ENCODE results near the gene MLLT3.

MLLT3 gene

DNA sequence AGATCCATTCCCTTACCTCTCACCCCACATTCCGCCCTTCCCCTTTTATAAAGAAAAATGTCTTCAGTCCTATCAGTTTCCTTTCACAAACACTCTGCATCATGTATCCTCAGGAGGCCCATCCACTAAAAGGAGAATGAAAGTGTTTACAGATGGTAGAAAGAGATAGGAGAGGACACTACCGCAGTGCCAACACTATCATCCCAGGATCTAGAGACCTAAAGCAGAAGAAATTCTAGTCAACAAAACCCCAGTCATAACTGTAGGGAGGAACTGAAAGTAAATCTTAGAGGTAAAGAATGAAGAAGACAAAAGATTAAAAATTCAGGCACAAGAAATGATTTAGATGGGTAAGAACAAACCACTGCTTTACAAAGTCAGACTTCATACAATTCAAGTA lies 114.1 kb downstream of the MLLT3 start:
- no peak for DNase-seq

DNA sequence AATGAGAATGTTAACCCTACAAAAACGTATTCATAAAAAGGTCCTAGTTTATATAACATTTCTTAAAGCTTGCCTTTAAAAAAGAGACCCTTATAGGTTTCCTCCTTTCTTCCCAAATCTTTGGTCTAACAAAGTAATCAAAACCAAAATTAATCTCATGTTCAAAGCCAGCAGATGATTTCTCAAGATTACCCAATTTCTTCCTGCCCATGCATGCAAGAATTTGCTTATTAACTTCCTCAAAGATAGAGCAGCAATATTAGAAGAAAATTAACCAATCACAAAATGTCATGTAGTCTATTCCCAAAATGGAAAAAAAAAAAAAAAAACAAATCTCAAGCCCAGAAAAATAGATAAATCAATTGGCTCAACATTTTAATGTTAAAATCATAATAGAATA lies 114.9 kb downstream of the MLLT3 start:
- DNase-seq = no peak

DNA sequence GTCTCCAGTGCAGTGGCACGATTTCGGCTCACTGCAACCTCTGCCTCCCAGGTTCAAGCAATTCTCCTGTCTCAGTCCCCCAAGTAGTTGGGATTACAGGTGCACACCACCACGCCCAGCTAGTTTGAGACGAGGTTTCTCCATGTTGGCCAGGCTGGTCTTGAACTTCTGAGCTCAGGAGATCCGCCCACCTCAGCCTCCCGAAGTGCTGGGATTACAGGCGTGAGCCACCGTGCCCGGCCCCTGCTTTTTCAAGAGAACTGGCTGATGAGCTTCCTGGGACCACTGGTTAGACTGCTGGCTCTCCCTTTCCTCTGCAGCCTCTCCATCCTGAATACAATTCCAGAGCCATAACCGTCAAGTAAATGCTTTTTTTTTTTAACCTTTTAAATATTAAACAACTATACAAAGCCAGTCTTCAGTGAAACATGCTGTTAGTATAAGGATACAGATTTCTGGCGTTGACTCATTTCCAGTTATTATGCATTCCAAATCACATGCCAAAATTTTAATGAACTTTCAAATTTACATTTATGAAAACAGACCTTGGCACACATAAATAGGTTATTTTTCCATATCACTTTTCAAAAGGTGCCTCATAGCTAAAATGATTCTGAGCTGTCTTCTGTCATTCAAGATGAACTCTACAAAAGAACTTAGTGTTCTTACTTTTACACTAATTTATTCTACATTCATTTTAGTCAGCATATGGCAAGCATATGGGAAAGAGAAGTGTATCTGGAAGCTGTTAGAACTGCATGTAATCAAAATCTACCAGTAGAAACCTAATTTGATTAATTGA lies 116.0 kb downstream of the MLLT3 start:
- no peak for DNase-seq

DNA sequence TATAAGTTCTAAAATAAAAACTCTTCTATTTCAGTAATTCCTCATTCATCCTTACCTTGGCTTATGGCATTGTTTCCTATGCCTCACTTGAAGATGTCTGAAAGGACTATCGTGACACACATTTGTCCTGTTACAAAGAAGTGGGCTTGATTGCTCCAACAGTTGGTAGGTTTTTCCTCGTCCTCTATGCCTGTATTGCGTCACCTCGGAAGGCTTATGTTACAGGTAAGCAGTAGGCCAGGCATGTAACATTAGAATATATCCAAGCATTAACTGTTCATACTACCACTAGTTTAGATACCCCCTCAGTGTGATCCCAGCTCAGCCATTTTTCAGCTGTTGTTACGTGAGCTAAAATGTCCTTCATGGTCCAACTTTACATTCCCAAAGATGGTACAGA lies 116.7 kb downstream of the MLLT3 start:
- DNase-seq = no peak

DNA sequence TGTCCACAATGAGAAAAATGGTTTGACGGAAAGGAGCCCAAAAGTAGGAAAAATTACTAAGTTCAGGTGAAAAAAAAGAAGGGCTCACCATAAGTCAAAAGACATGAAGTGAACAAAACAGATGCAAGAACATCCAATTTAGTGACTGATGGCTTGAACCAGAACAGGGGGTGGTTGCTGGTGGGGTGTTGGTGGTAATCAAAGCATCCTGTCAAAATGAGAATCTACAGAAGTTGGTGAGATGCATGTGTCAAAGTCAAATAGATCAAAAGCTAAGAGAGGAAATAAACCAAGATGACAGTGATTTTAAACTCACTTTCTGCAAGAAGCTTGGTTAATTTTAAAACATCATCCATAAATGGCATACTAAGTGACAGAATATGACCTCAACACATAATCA lies 117.4 kb downstream of the MLLT3 start:
- no peak for DNase-seq

DNA sequence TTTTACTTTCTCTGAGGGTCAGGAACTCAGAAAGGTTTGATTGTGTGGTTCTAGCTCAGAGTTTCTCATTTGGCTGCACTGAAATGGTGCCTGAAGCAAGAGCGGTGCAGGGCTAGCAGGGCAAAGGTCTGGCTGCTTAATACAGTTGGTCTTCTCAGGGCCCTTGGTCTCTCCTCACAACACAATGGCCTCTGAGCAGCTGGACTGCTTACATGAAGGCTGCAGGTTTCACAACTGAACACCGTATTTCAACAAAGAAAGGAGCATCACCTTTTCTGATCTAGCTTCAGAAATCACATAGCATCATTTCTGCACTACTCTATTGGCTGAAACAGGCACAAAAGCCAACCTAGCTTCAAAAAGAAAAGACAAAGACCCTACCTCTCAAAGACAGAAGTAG lies 122.2 kb downstream of the MLLT3 start:
- DNase-seq = no peak

DNA sequence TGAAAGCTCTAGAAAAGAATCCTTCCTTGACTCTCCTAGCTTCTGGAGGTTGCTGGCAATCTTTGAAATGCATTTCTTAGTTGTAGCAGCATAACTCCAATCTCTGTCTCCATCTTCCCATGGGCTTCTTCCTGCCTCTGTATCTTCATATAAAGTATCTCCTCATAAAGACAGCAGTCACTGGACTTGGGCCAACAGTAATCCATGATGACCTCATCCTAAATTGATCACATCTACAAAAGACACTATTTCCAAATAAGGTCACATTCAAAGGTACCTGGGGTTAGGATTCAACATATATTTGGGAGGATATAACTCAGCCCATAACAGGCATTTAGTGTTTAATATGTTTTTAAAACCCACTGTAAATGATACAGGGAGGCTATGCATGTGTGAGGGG lies 123.3 kb downstream of the MLLT3 start:
- no peak for DNase-seq

DNA sequence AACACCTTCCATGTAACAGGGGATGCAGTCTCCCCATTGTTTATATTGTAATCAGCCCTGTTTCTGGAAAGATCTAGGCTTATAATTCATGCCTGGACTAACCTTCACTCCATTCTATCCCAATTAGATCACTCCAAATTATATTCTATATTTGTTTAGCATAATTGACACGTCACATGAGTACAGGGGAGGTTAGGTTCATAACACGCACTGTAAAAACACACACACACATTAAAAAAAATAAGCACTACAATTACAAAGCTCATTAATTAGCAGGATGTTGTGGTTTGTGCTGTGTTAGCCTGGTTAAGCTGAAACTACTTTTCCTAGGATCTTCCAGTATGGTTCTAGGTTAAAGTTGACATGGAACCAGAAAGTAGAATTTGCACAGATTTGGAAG lies 126.0 kb downstream of the MLLT3 start:
- DNase-seq = no peak

DNA sequence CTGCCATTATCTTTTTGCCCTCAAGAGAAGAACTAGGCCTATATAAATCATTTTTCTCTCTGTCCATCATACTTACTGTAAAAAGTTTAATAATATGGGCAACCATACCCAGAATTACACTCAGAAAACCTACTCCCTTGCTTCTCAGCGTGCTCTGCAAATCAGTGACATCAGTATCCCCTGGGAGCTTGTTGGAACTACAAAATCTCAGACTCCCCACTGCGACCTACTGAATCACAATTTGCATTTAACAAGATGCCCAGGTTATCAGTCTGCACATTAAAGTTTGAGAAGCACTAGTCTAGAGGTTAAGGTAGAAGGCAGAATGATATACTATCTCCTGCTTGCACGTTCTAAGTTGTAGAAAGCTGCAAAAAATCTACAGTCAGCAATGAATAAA lies 127.2 kb downstream of the MLLT3 start:
- no peak for DNase-seq

DNA sequence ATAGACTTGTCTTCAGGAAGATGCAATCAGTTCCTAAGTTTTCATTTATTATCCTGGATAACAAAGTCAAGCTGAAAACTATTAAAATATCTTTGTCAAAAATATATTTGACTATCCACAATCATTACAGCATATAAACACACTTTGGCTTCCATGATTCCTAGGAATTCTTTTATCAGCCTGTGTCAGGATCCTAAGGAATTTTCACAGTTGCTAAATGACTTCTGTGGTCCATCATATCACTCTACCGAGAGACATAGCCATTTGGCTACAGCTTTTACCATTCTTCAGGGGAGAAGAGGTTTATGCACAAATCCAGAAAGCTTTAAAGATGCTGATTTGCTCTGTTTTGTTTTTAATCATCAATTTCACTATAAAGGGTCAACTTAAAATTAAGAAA lies 128.3 kb downstream of the MLLT3 start:
- no peak for DNase-seq

DNA sequence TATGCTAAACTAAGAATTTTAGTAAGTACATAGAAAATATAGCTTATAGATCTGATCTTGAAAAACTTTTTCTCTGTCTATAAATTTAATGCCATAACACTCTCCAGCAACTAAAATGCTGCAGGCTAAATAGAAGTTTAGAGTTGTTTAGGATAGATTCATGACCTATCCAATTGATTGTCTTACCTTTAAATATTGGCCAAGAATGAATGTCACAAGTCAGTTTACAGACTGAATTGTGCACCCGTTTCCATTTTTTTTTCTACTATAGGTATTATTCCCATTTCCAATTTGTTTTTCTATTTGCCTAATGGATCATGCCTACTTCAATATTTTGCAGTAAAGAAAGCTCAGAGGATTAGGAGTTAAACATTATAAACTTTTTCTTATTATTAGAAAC lies 129.5 kb downstream of the MLLT3 start:
- DNase-seq = no peak

DNA sequence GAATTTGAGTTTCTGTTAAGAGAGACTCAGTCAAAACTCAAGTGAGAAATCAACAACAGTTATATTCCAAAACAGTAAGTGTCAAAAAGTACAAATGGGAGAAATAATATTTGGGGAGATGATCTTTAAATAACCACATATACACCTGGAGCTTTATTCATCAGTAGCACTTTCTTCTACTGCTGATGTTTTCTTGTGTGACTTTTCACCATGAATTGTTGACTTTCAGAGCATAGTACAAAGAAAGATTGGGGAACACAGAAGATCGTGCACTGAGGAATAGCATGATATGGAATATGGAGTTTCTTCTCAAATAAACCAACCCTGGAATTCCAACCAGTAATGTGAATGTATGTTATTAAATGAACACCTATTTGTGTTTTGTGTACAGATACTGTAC lies 130.7 kb downstream of the MLLT3 start:
- no peak for DNase-seq

DNA sequence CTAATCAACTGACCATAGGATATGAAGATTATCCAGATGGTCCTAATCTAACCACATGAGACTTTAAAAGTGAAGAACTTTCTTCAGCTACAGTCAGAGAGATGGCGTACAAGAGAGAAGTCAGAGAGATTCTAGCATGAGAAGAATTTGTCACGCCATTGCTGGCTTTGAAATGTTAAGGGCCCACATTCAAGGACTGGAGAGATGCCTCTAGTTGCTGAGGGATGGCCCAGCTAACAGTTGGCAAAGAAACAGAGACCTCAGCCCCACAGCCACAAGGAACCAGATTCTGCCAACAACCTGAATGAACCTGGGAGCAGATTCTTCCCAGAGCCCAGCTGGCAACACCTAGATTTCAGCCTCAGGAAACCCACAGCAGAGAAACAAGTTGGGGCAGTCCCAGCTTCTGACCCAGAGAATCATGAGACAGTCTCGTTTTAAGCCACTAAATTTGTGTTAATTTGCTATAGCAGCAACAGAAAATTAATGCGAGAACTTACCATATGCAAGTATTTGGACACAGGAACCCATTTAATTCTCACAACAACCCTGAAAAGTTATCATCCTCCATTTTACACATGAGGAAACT lies 132.0 kb downstream of the MLLT3 start:
- DNase-seq = no peak

DNA sequence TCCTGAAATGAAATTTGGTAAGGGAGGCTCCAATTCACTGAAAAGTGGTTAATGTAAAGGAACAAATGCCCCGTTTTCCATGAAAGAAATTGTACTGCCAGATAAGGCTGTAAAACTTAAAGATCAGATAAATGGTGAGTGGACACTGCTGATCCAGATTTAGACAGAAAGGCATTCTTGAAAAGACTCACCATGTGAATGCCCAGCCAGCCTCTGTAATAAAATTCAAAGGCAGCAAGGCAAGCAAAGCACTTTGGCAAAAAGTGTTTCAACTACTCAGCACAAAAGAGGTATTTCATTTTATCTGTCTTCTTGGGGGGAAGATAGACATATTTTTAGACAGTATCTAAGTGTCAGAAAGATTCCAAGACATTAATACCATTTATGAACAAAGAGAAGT lies 133.6 kb downstream of the MLLT3 start:
- DNase-seq = no peak

DNA sequence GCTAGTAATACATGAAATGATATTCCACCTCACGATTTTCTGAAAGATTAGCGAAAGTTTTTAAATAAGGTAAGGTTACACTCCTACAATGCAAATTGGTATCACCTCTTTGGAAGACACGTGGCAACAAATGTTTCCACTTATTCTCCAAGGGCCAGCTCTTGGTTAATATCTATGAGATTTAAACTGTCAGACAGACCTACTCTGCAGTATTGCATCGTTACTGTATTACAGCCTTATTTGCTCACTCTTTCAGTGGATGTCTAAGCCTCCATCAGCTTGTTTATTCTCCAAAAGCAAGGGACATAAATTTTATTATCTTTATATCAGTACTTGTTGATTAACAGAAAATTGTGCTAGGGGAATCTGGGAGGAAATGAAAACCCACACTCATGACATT lies 135.7 kb downstream of the MLLT3 start:
- DNase-seq = no peak

DNA sequence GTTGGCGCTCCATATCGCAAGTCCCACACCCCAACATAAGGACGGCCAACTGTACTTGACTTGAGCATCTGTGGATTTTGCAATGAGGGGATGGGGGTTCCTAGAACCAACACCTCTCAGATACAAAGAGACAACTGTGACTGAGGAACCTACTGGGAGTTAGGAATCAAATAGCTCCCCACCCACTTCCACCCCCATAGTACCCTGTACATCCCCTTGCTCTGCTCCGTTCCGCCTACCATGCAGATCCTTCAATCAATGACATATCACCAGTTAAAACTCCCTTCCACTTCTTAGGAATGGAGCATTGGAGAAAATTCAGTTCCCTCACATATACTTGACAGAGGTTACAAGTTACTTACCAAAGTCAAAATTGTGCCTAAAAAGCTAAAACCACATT lies 140.9 kb downstream of the MLLT3 start:
- no peak for DNase-seq

DNA sequence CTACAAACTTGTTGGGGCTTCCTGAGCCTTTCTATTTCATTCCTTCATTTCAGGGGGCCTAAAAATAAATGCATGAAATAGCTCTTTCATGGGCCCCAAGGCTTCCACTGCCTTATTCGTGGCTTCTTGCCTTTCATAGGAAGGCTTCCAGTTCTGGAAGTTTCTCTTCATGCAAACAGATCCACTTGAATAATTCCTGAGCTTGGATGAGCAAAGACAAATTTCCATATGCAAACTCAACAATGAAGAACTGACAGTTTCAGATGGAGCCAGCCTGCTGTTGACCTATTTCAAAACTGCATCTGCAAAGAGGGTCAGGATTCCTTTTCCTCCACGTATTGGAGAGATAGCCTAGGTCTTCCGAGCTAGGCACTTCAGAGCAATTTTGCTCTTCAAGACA lies 142.1 kb downstream of the MLLT3 start:
- no peak for DNase-seq

DNA sequence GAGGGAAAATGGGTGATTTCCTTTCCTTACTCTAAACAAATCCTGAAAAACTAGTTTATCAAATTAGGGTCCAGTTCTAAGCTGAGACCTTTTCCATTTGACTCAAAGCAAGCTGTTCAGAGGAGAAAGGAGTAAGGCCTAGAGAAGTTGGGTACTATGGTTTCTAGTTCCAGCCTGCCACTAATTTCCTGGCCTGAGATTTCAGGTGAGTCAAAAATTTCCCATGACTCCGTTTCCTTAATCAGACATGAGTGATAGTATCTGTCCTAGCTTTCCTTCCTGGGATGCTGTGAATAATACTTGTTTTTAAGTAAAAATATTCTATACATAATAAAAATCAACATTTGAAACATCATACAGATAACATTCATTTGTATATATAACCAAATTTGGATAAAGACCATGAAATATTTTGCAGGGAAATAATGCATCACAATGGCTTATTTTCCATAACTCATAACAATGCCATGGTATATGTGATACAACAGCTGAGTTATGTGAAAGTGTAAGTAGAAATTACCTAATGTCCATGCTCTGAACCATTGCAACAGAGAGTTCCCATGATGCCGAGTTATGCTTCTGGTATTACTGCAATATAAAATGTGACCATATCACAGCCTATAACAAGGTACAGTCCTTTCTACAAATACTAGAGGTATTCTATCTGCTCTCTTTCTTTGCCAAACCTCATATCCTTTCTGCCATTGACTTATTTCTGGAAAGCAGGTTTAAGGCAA lies 142.7 kb downstream of the MLLT3 start:
- no peak for DNase-seq

DNA sequence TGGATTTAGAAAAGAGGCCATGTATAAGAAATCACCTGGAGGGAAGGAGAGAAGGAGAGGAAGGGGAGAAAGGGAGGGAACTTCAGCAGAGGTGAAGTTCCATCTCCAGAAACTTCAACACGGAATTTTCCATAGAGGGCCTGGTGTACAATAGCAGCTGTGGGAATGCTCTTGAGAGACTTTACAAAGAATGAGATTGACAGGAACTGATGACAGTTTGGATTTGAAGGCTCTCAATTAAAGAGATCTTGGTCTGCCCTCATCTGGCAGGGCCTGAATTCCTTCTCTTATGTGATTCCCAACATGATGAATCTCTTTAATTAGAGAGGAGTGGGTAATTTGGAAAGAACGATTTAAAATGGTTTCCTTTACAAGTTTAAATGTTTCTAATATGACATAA lies 143.5 kb downstream of the MLLT3 start:
- peak; percentile 15 for DNase-seq

DNA sequence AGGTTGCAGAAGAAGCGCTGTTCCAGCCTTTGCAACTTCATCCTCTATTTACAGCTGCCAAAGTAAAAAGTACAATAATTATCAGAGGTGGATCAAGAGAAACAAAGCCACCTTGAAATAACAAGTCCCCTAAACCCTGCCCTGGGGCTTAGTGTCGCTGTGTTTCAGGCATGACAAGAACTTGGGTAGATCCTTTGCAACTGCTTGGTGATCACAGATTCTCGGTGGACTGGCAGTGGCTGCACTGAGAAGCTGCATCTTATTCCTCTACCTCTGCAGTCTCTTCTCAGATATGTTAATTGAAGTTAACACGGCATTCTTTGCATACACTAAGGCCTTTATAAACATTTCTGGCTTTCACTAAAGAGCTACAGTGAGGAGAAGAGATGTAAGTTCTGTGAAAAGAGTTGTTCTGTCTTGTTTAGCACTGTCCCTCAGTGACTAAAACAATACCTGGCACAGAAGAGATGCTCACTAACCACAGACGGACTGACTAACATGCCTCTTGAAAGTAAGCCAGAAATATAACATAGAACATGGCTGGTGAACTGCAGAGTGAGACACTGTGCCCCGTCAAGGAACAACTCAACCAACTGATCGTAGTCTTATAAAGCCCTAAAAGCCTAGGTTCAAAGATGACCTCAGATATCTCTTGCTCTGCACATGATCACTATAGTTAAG lies 144.2 kb downstream of the MLLT3 start:
- no peak for DNase-seq

DNA sequence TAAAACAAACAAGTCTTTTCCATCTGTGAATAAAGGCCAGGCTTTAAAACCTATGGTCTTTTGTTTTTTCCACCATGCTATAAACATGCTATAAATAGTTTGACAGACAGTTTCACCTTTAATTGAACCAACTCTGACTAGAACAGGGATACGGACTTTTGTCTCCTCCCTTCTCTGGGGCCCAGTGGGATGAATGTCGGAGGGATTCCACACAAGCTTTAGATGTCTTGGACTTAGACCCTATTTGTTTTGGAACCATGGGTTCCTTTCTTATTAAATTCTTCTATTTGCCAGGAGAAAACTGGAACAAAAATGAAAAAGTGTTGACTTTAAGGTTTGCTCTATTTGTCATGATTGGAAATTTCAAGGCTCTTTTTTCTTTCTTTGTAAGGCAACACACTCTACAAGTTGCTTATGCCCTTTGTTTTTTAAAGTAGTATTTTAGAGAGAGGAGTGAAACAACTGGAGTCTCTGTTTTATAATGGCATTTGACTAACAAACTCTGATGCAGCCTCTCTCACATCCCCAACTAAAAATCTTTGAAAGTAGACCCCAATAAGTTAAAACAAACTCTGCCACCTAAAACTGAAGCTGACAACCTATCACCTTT lies 145.3 kb downstream of the MLLT3 start:
- peak; percentile 9 for DNase-seq

DNA sequence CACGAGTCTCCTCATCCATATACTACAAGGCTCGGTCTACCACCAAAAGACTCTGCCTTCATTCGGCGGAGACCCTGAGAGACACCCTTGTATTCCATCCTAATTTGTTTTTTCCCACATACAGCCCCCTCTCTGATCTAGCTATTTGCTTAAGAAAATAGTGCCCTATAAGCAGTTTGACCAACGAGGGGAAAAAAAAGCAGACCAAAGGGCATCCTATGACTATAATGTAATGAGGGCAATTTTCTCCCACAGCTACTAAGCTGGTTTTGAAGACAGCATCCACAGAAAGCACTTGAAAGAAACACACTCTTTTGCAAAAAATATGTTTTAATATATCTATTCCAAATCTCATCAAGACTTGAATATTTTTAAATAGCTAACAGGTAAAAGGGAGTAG lies 147.8 kb downstream of the MLLT3 start:
- DNase-seq = no peak

DNA sequence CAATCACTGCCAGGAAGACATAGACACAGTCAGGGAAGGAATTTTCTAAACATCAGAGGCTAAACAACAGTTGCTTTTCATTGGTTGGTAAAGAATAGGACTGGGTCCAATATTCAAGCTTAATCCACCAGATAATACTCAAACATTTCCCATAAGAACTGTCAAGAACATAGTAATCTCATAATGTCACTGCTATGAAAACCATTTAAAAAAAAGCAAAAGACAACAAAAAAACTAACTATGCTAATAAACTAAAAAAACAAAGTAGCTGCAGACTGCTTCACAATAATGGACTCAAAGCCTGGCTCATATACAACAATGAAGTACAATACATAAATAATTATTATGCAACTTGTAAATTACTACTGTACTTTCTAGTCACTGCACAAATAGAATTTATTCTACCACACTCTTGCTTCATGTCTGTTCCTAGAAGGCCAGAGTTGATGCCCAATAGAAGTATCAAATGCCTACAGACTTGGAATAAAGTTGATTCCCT lies 148.7 kb downstream of the MLLT3 start:
- no peak for DNase-seq
